Kidney (tissue), 14 donors: Measurements from ENCODE around the gene RPS6KL1. TPM values are rescaled to one million over a fixed set of nuclear protein-coding genes. Genes with fewer than 3 reads are reported as not detected.

ENCODE experiments used
- DNase-seq, 5 donors: peaks; one replicate each; pipeline ENCODE4 v3.0.0-alpha.2; 2013 to 2020
- FAIRE-seq: peaks from 2 replicates; lab custom pipeline; 2012; peaks lifted over from hg19 to GRCh38; lab: Jason Lieb, UNC
- H3K27ac ChIP-seq, 2 donors: one replicate each; pipeline ENCODE4 v1.7.0; 2013; ENCODE audit warnings: low read depth in 2 of 2, low read length in 2 of 2, inconsistent platforms in 1 of 2
- H3K27me3 ChIP-seq: one replicate; pipeline ENCODE4 v1.7.1; 2013; ENCODE audit warnings: low read length, inconsistent platforms; ENCODE audit not compliant: control insufficient read depth, insufficient read depth
- H3K36me3 ChIP-seq, 3 donors: one replicate each; pipeline versions ENCODE4 v1.7.0 to v1.7.1; 2013; ENCODE audit warnings: low read length in 3 of 3, control low read depth in 1 of 3, inconsistent platforms in 1 of 3; ENCODE audit not compliant: insufficient read depth in 3 of 3, control insufficient read depth in 2 of 3
- H3K4me1 ChIP-seq, 3 donors: one replicate each; pipeline versions ENCODE4 v1.7.0 to v1.7.1; 2013; ENCODE audit warnings: low read length in 3 of 3, inconsistent platforms in 1 of 3, low read depth in 1 of 3; ENCODE audit not compliant: control insufficient read depth in 2 of 3, insufficient read depth in 2 of 3
- H3K4me3 ChIP-seq, 3 donors: one replicate each; pipeline versions ENCODE4 v1.7.0 to v1.8.1; 2013; ENCODE audit warnings: low read length in 3 of 3, control low read depth in 1 of 3, inconsistent platforms in 1 of 3
- H3K9ac ChIP-seq, 3 donors: one replicate each; pipeline versions ENCODE4 v1.7.0 to v1.7.1; 2013; ENCODE audit warnings: low read length in 3 of 3, control low read depth in 1 of 3, inconsistent platforms in 1 of 3
- H3K9me3 ChIP-seq, 3 donors: one replicate each; pipeline versions ENCODE4 v1.7.0 to v1.7.1; 2013; ENCODE audit warnings: low read length in 3 of 3, control low read depth in 1 of 3, inconsistent platforms in 1 of 3; ENCODE audit not compliant: control insufficient read depth in 2 of 3, insufficient read depth in 1 of 3
- intact Hi-C: fragments of 100-400 bp; cut with DNase I; formaldehyde crosslinking; loops from one replicate; pipeline ENCODE4 v1.11.1; 2022
- polyA plus RNA-seq: library from polyadenylated mRNA; stranded (reverse); fragments of 350-450 nt; fragmentation: Illumina TruSeq; extraction: RNeasy Lipid Tissue Mini Kit (QIAGEN cat#74804); gene quantifications from one replicate; pipeline ENCODE4 v1.2.3, GENCODE V29; 2014; ENCODE audit warnings: low read depth, low replicate concordance; ENCODE audit not compliant: insufficient read depth
- total RNA-seq: library from RNA; stranded (reverse); fragmentation: NEBNext Ultra II Directional; extraction: Animal tissue kit (Norgen Biotek cat#: 25700); gene quantifications from one replicate; pipeline ENCODE4 v1.2.1, GENCODE V29; 2021
- TF ChIP-seq, protein P1 (sequence below): IDR thresholded peaks from 3 replicates; pipeline ENCODE4 v1.5.1; 2012; ENCODE audit warnings: mild to moderate bottlenecking, moderate library complexity, borderline replicate concordance; ENCODE audit not compliant: insufficient read depth; ENCODE audit errors: extremely low read depth
- donor health status: control.
- donor health status: control.
- donor health status: control.
- donor health status: control.
- donor health status: control.
- donor health status: DM: yes; HTN: yes; CAD: no.
- donor health status: Normal renal cell carcinoma (clear cell type).

The RPS6KL1 gene
- total and polyA plus RNA-seq, 2 donors from 2014 or later, result 3.7 to 7.9 TPM

DNA sequence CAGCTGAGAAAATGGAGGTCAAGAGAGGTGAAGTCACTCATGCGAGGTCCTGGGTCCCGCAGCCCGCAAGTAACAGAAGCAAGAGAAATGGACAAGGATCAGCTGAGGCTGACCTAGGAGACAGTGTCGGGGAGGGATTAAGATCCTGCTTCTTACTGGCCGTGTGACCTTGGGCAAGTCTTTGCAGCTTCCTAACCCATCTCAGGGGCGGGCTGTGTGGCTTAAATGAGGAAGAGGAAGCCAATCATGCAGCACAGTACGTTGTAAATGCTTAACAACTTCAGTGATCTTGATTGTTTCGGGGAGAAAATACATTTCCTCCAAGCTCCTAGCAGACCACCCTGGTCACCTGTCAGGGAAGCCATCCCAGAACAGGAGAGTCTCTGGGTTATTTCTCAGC, 39.4 kb upstream of the RPS6KL1 start:
- intact Hi-C loops, result no loop called here
- Histone ChIP-seq H3K27me3 (no peaks in the 10 kb centered on the region), H3K4me3 (no peak overlapping the region), H3K4me1 (no peaks in the 10 kb centered on the region), H3K9me3 (no peaks in the 10 kb centered on the region), H3K27ac (no peak overlapping the region), H3K36me3 (no peaks in the 10 kb centered on the region), H3K9ac (no peak overlapping the region)
- DNase-seq, result no peak
- no peak for FAIRE-seq
- TF ChIP-seq, protein P1, sequence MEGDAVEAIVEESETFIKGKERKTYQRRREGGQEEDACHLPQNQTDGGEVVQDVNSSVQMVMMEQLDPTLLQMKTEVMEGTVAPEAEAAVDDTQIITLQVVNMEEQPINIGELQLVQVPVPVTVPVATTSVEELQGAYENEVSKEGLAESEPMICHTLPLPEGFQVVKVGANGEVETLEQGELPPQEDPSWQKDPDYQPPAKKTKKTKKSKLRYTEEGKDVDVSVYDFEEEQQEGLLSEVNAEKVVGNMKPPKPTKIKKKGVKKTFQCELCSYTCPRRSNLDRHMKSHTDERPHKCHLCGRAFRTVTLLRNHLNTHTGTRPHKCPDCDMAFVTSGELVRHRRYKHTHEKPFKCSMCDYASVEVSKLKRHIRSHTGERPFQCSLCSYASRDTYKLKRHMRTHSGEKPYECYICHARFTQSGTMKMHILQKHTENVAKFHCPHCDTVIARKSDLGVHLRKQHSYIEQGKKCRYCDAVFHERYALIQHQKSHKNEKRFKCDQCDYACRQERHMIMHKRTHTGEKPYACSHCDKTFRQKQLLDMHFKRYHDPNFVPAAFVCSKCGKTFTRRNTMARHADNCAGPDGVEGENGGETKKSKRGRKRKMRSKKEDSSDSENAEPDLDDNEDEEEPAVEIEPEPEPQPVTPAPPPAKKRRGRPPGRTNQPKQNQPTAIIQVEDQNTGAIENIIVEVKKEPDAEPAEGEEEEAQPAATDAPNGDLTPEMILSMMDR, result no peak

DNA sequence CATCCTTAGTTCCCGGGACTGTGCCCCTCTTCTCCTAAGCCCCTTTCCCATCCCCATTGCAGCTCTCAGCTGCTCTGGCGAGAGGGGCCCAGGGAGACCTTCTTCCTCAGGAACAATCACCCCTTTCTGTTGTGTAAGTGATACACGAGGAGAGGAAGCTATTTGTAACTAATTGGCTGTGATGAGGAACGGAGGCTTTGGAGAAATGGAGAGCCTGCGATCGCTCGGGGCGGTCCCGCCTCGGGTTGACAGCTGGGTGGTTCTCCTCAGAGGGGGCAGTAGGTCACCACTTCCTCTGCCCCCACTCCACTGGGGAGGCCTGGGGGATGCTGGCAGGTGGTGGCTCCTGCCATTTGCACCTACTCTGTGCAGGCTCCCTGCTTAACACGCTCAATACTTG, 39.0 kb upstream of the RPS6KL1 start:
- H3K4me3 ChIP-seq, result no peak overlapping the region
- H3K9ac ChIP-seq, result no peak overlapping the region
- H3K36me3 ChIP-seq, result no peaks in the 10 kb centered on the region
- TF ChIP-seq, protein P1, result no peak
- no peak overlapping the region for H3K27ac ChIP-seq
- H3K27me3 ChIP-seq, result no peaks in the 10 kb centered on the region
- no peak for DNase-seq
- intact Hi-C loops, result no loop called here
- no peaks in the 10 kb centered on the region for H3K4me1 ChIP-seq
- no peak for FAIRE-seq
- H3K9me3 ChIP-seq, result no peaks in the 10 kb centered on the region

DNA sequence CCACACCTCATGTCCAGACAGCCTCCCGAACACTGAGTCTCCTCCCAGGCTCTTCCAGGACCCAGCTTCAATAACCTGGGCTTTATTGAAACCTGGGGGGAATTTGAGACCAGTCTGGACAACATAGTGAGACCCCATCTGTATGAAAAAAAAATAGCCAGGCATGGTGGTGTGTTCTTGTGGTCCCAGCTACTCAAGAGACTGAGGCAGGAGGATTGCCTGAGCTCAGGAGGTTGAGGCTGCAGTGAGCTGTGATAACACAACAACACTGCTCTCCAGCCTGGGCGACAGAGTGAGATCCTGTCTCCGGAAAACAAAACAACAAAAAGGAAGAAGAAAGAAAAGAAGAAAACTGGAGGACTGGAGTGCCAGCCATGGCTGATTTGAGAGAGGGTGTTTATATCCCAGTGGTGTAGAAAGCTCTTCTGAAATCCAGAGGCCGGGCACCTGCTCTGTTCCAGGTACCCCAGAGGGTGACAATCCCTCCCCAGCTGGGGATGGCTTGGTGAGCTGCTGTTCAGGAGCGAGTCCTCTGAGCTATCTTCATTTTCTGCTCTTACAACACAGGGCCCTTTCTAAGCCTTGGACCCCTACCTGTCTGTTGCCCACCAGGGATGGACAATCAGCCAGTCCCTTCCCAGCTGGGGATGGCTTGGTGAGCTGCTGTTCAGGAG, 38.3 kb upstream of the RPS6KL1 start:
- Histone ChIP-seq H3K9me3 (no peaks in the 10 kb centered on the region), H3K27me3 (no peaks in the 10 kb centered on the region), H3K4me1 (no peaks in the 10 kb centered on the region), H3K27ac (no peak overlapping the region), H3K36me3 (no peaks in the 10 kb centered on the region), H3K4me3 (no peak overlapping the region), H3K9ac (no peak overlapping the region)
- intact Hi-C loops, result no loop called here
- TF ChIP-seq, protein P1, result no peak
- DNase-seq (no peak), FAIRE-seq (no peak)

DNA sequence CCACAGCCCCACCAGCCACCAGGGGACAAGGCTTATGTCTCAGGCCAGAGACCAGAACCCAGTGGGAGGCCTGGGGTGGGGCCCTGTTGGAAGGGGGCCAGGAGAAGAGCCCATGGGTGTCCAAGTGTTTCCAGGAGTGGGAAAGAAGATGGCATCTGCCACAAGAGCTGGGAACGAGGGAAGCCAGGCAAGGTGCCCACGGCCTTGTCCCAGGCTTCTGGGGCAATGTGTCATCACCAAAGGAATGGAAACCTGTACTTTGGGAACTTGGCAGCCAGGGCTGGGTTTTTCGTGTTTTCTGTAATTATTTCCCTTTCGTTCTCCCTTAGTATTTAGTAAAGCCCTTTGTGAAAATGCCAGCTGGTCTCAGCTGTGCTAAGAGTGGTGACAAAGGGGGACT, 37.7 kb upstream of the RPS6KL1 start:
- H3K4me3 ChIP-seq, result no peak overlapping the region
- H3K9me3 ChIP-seq, result no peaks in the 10 kb centered on the region
- intact Hi-C loops, result no loop called here
- no peaks in the 10 kb centered on the region for H3K4me1 ChIP-seq
- FAIRE-seq (no peak), DNase-seq (no peak)
- H3K36me3 ChIP-seq, result no peaks in the 10 kb centered on the region
- no peaks in the 10 kb centered on the region for H3K27me3 ChIP-seq
- TF ChIP-seq, protein P1, result no peak
- H3K9ac ChIP-seq, result no peak overlapping the region
- H3K27ac ChIP-seq, result no peak overlapping the region
